GM19372 (cell line): ENCODE data around the gene SCAPER.
A peak's percentile ranks its signal among the peaks of the same experiment; 100 is the strongest.

Experiments used
- ATAC-seq: cut with Tn5 transposase; IDR thresholded peaks from one replicate; pipeline ENCODE4 v1.9.1; 2021; ENCODE audit warnings: mild to moderate bottlenecking, low read depth, moderate library complexity; ENCODE audit not compliant: unreplicated experiment

Gene SCAPER

GRCh38 chr15:76343313-76343996, 561.7 kb downstream of the SCAPER start:
- no peak for ATAC-seq

- ATAC-seq = no peak
Observed at GRCh38 chr15:76342382-76343201, 562.5 kb downstream of the SCAPER start.

- no peak for ATAC-seq
Observed at GRCh38 chr15:76342058-76342381, 563.1 kb downstream of the SCAPER start.

GRCh38 chr15:76341366-76342057, 563.6 kb downstream of the SCAPER start:
- no peak for ATAC-seq

- no peak for ATAC-seq
Observed at GRCh38 chr15:76340803-76341365, 564.3 kb downstream of the SCAPER start.

- no peak for ATAC-seq
Observed at GRCh38 chr15:76340198-76340802, 564.8 kb downstream of the SCAPER start.

GRCh38 chr15:76339305-76340197, 565.6 kb downstream of the SCAPER start:
- ATAC-seq = no peak

GRCh38 chr15:76338486-76339304, 566.4 kb downstream of the SCAPER start:
- no peak for ATAC-seq

- ATAC-seq = no peak
Observed at GRCh38 chr15:76337696-76338485, 567.2 kb downstream of the SCAPER start.

- ATAC-seq = no peak
Observed at GRCh38 chr15:76337059-76337695, 568.0 kb downstream of the SCAPER start.

- peak; percentile 54 for ATAC-seq
Observed at GRCh38 chr15:76336254-76337058, 568.7 kb downstream of the SCAPER start, which contains the start of gene ISL2. ISL2 (plus strand) TSS chr15:76336773; CDS start chr15:76336884, 111 bp downstream.

GRCh38 chr15:76335307-76336253, 569.6 kb downstream of the SCAPER start:
- ATAC-seq = no peak

GRCh38 chr15:76334438-76335306, 570.5 kb downstream of the SCAPER start:
- ATAC-seq = no peak

- ATAC-seq = no peak
Observed at GRCh38 chr15:76333720-76334437, 571.3 kb downstream of the SCAPER start.
